Renal pelvis (tissue), 4 donors: ENCODE measurements around the gene SMTNL2. TPM values are rescaled to one million over a fixed set of nuclear protein-coding genes. Genes with fewer than 3 reads are reported as not detected.
"Not testable (repeated sequence)": the region's sequence is repeated elsewhere in the genome, so short reads cannot be mapped to it uniquely, and the experiment has no call there.

Experiments used
- DNase-seq: peaks from one replicate; pipeline ENCODE4 v3.0.0-alpha.2; 2013
- polyA plus RNA-seq, 3 donors: library from polyadenylated mRNA; unstranded; fragments of 120-200 nt; gene quantifications; one replicate each; pipeline ENCODE4 v1.2.1, GENCODE V29; 2013; ENCODE audit not compliant: insufficient read length in 3 of 3

The SMTNL2 gene
- polyA plus RNA-seq, 3 donors, result 67.4 to 70.0 (median 67.8) TPM

DNA sequence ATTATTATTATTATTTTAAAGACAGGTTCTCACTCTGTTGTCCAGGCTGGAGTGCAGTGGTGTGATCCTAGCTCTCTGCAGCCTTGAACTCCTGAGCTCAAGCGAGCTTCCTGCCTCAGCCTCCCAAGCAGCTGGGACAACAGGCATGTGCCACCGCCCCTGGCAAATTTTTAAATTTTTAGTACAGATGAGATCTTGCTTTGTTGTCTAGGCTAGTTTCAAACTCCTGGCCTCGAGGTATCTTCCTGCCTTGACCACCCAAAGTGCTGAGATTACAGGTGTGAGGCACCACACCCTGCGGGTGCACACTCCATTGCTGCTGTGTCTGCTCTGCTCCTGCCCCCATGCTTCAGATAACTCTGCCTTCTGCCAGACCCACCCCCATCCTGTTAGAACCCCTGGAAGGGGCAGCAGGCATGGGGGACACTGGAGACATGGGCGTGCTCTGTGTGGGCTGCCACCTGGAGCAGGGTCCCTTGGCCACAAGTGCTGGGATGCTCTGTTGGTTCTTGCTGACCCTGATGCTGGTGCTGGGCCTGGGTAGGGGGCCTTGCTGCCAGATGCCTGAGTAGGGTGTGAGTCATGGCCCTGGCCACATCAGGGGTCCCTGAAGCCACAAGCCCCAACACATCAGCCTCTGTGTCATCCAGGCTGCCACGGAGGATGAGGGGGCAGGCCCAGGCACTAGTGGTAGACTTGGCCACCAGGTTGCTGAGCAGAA lies 26.5 kb upstream of the SMTNL2 start:
- no peak for DNase-seq

DNA sequence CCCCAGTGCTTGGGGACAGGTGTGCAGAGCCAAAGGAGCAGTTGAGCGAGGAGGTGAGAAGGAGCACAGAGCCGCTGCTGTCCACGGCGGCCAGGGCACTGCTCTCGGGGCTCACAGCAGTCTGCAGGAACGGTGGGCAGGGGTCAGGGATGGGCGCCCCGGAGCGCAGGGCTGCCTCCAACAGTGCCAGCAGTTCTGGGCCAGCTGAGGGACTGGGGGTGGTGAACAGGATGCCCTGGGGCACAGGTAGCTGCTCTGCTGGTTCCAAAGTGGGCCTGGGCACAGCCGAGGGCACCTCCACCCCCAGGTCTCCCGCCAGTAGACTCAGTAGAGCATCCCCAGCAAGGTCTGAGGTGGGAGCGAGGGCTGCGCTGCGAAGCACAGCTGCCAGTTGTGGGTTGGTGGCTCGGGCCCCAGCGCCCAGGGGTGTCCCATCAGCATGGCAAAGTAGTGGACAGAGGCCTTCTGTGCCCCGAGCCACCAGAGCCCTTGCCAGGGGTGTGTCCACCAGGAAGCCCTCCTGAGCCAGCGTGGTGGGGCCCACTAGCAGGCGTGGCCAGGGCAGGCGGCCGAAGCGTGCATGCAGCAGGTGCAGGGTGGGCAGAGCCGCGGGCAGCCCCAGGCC lies 25.9 kb upstream of the SMTNL2 start:
- DNase-seq, result no peak

- no peak for DNase-seq
These were observed 25.1 kb upstream of the SMTNL2 start for GRCh38 chr17:4559139-4559791.

- DNase-seq, result no peak
These were observed 24.4 kb upstream of the SMTNL2 start for GRCh38 chr17:4559966-4560365.

DNA sequence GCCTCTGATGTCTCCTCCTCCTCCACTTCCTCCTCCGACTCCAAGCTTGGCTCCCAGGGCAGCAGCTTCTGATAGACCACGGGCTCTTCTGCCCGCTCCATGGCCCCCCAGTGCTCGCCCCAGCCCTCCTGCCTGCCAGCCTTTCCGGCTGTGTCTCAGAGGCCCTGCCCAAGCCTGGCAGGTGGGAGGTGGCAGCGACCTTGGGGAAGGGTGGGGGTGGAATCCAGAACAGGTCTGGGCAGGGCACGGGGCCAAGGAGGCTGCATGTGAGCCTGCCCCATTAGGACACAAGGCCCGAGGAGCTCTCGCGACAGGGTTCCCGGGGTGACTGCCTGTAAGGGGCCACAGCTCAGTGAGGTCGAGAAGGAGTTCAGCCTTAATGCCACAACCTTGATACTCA lies 23.9 kb upstream of the SMTNL2 start, which contains the start of gene GGT6:
GGT6 (minus strand) TSS at position 157 of the 400 bp plus-strand sequence; CDS start at position 101, 56 bp downstream.
- DNase-seq, result no peak

DNA sequence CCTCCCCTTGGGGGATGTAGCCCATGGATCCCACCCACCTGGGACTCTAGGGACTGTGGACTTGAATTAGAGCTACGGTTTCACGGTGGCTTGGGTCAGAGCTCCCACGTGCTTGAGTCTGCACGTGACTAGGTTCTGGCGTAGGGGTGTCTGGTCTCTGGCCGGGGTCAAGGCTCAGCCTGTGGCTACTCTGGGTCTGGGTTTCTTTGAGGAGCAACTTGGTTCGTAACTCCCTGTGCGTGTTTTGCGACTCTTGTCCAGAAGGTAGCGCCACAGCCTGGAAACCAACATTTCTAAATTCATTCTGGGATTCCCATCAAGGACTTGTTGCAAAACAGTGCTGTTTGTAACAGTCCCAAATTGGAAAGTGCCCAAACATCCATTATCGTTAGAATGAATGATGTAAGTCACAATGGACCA lies 23.5 kb upstream of the SMTNL2 start:
- DNase-seq, result no peak

DNA sequence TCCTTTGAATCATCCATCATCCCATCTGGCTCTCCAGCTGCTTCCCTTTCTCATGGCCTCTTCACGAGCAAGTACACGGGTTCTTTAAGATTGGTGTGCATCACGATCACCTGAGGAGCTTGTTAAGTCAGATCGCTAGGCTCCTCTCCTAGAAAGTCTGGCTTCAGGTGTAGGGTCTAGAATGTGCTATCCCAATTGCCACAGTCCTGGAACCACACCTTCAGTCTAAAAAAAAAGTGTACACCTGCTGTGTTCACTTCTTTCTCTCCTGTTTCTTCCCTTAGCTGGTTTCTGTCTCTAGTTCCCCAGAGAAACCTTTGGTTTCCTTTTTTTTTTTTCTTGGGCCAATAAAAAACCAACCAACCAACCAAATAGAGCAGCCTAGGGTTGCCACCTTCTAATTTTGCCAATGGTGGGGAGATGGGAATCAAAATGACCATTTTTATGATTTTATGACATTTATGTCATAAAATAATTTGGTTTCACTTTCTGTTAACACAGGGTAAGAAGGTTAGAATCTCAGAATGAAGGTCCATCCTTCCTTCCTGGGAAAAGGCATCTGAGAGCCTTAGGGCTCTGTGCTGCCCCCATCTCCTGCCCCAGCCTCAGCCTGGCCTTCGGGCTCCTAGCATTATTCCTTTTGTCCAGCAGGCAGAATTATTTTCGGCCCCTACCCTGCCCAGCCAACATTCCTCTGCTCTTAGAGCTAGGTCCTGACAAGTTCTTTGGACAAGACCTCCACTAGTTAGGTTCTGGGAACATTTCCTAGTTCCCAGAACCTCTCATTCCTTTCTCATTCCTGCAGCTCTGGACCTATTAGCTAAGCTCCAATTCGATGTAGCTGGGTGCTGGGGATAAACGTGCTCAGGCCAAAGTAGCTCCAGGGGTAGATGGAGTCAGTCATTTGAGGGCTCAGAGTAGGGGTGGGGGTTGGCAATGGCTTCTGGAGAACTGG lies 22.0 kb upstream of the SMTNL2 start:
- DNase-seq, result no peak

- DNase-seq, result peak; percentile 75
These were observed 18.9 kb upstream of the SMTNL2 start for GRCh38 chr17:4565209-4566141.

- peak; percentile 80 for DNase-seq
These were observed 17.5 kb upstream of the SMTNL2 start for GRCh38 chr17:4566785-4567184.

GRCh38 chr17:4569591-4569990 lies 14.7 kb upstream of the SMTNL2 start:
- DNase-seq, result no peak

DNA sequence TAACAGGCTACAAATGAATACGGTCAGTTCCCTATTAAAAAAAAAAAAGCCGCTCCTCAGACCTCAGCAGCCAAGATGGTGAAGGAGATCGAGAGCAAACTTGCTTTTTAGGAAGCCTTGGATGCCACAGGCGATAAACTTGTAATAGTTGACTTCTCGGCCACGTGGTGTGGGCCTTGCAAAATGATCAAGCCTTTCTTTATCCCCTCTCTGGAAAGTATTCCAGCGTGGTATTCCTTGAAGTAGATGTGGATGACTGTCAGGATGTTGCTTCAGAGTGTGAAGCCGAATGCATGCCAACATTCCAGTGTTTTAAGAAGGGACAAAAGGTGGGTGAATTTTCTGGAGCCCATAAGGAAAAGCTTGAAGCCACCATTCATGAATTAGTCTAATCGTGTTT lies 12.2 kb upstream of the SMTNL2 start:
- DNase-seq, result no peak

DNA sequence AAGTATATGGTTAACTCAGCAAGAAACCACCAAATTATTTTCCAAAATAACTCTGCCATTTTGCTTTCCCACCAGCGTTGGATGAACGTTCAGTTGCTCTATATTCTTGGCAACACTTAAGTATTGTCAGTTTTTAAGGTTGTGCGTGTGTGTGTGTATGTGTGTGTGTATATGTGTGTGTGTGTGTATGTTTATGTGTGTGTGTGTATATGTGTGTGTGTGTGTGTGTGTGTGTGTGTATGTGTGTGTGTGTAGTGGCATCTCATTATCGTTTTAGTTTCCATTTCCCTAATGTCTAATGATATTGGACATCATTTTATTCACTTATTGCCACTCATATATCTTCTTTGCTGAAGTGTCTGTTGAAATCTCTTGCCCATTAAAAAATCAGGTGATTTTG lies 11.2 kb upstream of the SMTNL2 start:
- no peak for DNase-seq

- no peak for DNase-seq
These were observed 10.7 kb upstream of the SMTNL2 start for GRCh38 chr17:4573669-4574068.

- no peak for DNase-seq
These were observed 9.8 kb upstream of the SMTNL2 start for GRCh38 chr17:4574448-4575045.

GRCh38 chr17:4576161-4576558 lies 8.2 kb upstream of the SMTNL2 start:
- DNase-seq, result no peak

DNA sequence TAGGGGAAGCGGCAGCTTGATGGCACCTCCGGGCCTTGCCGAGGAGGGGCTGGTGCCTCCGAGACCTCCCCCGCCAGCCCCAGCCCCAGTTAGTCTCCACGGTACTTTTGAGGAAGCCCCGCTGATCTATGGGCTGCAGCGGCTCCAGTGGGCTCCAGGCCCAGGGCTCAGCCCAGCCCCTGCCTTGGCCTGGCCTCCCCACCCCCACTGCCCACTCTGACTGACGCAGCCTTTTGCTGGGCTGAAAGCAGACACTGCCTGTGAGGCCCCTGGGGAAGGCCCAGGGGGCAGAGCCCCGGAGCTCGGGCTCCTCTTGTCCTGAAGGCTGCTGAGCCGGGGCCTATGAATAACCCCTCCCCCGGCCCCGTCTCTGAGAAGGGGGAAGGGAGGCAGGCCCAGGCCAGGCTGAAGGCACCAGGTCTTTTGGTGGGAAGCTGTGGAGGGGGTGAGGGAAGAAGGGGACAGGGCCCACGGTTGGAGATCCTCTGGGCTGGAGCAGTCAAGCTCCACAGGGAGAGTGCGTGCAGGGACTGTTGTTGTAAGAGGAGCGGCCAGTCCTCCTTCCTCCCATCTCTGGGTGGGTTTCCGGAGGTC lies 7.5 kb upstream of the SMTNL2 start:
- peak; percentile 68 for DNase-seq

DNA sequence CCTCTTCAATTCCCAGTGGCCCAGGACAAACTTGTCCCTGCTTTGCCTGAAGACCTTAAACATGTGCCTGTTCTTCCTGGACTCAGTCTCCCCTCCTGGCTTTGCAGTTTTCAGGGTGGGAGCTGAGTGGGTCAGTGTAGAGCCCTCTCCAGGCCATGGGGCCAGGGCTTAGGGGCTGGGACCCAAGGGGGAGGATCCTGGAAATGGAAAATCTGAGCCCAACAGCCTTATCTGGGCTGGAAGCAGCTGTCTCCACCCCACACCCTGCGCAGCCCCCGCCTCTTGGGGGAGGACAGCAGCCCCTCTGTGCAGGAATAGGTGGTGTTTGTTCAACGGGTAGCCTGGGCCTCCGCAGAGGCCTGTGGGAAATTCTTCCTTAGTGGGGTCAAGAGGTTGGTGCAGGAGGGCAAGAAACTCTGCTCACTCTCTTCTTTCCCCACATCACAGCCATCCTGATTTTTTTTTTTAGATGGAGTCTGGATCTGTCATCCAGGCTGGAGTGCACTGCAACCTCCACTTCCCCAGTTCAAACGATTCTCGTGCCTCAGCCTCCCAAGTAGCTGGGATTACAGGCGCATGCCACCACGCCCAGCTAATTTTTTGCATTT lies 6.8 kb upstream of the SMTNL2 start:
- no peak for DNase-seq

DNA sequence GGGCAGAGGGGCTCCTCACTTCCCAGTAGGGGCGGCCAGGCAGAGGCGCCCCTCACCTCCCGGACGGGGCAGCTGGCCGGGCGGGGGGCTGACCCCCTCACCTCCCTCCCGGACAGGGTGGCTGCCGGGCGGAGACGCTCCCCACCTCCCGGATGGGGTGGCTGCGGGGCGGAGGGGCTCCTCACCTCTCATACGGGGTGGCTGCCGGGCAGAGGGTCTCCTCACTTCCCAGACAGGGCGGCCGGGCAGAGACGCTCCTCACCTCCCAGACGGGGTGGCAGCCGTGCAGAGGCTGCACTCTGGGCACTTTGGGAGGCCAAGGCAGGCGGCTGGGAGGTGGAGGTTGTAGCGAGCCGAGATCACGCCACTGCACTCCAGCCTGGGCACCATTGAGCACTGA lies 6.0 kb upstream of the SMTNL2 start:
- not testable (repeated sequence) for DNase-seq

DNA sequence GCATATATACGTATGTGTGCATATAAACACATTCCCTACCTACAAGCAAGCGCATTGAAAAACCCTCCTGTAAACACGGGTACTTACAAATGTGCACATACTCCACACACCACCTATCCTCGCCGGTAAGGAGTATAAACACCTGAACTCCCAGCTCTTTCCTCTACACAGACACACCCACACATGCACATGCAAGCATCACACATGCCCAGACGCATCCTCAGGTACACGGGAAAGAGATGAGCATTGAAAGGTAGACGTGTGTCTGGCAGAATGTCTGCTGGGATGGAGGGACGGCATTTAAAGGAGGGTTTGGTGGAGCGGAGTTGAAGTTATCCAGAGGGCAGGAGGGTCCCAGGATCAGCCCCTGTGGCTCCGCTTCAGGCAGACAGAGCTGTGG lies 4.7 kb upstream of the SMTNL2 start:
- no peak for DNase-seq

DNA sequence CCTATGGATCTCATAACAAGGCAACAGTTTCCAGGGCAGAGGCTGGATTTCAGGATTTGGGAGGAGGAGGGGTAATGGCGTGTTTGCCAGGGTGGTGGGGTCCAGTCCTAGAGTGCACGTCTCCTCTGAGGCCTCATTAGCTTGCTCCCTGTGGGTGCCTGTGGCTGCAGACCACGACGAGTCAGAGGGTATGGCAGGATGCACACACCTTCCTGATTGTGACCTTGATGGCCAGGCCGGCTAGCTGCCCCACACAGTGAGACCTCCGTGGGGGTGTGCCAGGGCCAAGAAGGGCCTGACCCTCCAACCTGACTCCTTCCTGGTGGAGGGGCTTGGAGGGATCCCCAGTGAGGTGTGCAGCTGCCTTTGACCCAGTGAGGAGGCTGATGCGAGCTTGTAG lies 4.0 kb upstream of the SMTNL2 start:
- no peak for DNase-seq
